ENCODE data around the gene CLSTN1. TPM values are rescaled to one million over a fixed set of nuclear protein-coding genes. Genes with fewer than 3 reads are reported as not detected.

Gene CLSTN1
- total and polyA plus RNA-seq, 4 donors = 3.1 to 13.4 (median 8.8) TPM

DNA sequence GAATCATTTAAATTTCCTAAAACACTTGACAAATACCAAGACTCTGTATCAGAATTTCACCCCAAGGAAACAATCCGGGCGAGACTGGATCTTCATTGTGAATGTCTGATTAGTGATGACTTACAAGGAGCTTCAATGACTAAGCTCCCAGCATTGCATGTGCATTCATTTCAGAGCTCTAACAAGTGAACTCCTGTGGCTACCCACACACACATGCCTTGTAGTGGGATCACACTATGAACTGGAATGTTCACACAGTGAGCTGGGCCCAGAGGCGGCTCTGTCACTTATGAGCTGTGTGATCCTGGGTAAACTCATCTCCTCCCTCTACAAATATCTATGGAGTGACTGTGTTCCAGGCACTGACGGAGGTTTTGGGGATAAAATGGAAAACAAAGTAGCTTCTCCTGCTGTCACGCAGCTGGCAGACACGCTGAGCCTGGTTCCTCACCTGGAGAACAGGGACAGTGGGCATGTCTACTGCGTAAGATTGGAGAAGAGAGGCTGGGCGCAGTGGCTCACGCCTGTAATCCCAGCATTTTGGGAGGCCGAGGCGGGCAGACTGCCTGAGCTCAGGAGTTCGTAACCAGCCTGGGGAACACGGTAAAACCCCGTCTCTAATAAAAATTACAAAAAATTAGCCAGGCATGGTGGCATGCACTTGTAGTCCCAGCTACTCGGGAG, 56.9 kb downstream of the CLSTN1 start:
- H3K27ac ChIP-seq (ENCODE audit: low read depth in 1 of 2, low read length in 2 of 2) = no peak overlapping the region
- 97% methylated on average over 15 of the region's 15 CpGs for WGBS
- H3K27me3 ChIP-seq (ENCODE audit: control insufficient read depth in 4 of 4, insufficient read depth in 4 of 4, low read length in 3 of 4) = no peaks in the 10 kb centered on the region
- no peak overlapping the region for H3K4me3 ChIP-seq (ENCODE audit: low read depth in 1 of 3, low read length in 3 of 3)
- H3K9ac ChIP-seq (ENCODE audit: low read depth in 1 of 2, low read length in 2 of 2) = no peak overlapping the region
- no peaks in the 10 kb centered on the region for H3K9me3 ChIP-seq (ENCODE audit: control insufficient read depth in 4 of 4, low read length in 3 of 4)
- DNase-seq (ENCODE audit: low spot score) = no peak
- H3K4me1 ChIP-seq (ENCODE audit: control insufficient read depth in 4 of 4, insufficient read depth in 4 of 4, low read length in 3 of 4) = no peaks in the 10 kb centered on the region
- no peak for TF ChIP-seq RAD21 (IDR thresholded peaks at IDR 0.05)
- no peak for TF ChIP-seq NR2F2 (IDR thresholded peaks at IDR 0.05)
- no peak for TF ChIP-seq MAX (IDR thresholded peaks at IDR 0.05)
- no peak for TF ChIP-seq SP1 (IDR thresholded peaks at IDR 0.05)
- TF ChIP-seq ZBTB33 (IDR thresholded peaks at IDR 0.05) = no peak
- TF ChIP-seq, protein P1, sequence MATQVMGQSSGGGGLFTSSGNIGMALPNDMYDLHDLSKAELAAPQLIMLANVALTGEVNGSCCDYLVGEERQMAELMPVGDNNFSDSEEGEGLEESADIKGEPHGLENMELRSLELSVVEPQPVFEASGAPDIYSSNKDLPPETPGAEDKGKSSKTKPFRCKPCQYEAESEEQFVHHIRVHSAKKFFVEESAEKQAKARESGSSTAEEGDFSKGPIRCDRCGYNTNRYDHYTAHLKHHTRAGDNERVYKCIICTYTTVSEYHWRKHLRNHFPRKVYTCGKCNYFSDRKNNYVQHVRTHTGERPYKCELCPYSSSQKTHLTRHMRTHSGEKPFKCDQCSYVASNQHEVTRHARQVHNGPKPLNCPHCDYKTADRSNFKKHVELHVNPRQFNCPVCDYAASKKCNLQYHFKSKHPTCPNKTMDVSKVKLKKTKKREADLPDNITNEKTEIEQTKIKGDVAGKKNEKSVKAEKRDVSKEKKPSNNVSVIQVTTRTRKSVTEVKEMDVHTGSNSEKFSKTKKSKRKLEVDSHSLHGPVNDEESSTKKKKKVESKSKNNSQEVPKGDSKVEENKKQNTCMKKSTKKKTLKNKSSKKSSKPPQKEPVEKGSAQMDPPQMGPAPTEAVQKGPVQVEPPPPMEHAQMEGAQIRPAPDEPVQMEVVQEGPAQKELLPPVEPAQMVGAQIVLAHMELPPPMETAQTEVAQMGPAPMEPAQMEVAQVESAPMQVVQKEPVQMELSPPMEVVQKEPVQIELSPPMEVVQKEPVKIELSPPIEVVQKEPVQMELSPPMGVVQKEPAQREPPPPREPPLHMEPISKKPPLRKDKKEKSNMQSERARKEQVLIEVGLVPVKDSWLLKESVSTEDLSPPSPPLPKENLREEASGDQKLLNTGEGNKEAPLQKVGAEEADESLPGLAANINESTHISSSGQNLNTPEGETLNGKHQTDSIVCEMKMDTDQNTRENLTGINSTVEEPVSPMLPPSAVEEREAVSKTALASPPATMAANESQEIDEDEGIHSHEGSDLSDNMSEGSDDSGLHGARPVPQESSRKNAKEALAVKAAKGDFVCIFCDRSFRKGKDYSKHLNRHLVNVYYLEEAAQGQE (IDR thresholded peaks at IDR 0.05) = no peak
- TF ChIP-seq EGR1 (IDR thresholded peaks at IDR 0.05; ENCODE audit: low read depth in 2 of 2) = no peak
- TF ChIP-seq, protein P2, sequence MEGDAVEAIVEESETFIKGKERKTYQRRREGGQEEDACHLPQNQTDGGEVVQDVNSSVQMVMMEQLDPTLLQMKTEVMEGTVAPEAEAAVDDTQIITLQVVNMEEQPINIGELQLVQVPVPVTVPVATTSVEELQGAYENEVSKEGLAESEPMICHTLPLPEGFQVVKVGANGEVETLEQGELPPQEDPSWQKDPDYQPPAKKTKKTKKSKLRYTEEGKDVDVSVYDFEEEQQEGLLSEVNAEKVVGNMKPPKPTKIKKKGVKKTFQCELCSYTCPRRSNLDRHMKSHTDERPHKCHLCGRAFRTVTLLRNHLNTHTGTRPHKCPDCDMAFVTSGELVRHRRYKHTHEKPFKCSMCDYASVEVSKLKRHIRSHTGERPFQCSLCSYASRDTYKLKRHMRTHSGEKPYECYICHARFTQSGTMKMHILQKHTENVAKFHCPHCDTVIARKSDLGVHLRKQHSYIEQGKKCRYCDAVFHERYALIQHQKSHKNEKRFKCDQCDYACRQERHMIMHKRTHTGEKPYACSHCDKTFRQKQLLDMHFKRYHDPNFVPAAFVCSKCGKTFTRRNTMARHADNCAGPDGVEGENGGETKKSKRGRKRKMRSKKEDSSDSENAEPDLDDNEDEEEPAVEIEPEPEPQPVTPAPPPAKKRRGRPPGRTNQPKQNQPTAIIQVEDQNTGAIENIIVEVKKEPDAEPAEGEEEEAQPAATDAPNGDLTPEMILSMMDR (IDR thresholded peaks at IDR 0.05; ENCODE audit: low read depth, low read length, missing input control) = no peak
- no peak for TF ChIP-seq JUND (IDR thresholded peaks at IDR 0.05)
- TF ChIP-seq HNF4A (conservative IDR thresholded peaks at IDR 0.05) = no peak
- TF ChIP-seq RXRA (IDR thresholded peaks at IDR 0.05) = no peak
- TF ChIP-seq FOXA2 (IDR thresholded peaks at IDR 0.05) = no peak
- TF ChIP-seq FOXA1 (IDR thresholded peaks at IDR 0.05) = no peak
- no peak for TF ChIP-seq TAF1 (conservative IDR thresholded peaks at IDR 0.05)
- TF ChIP-seq YY1 (IDR thresholded peaks at IDR 0.05) = no peak
- no peak for TF ChIP-seq ATF3 (IDR thresholded peaks at IDR 0.05)
- no peak for TF ChIP-seq HNF4G (IDR thresholded peaks at IDR 0.05)
- no peak for TF ChIP-seq GABPA (IDR thresholded peaks at IDR 0.05 in 1 of 2, conservative IDR thresholded peaks at IDR 0.05 in 1 of 2)
- H3K36me3 ChIP-seq (ENCODE audit: control insufficient read depth in 4 of 4, insufficient read depth in 3 of 4, low read depth in 1 of 4, low read length in 3 of 4) = peaks cover 0 to 3% (median 0%) of the 10 kb centered on the region in 4 donors

Measured in liver (tissue), 9 donors.